ENCODE data around the gene FBXW11.
"Not testable (repeated sequence)": the region's sequence is repeated elsewhere in the genome, so short reads cannot be mapped to it uniquely, and the experiment has no call there.

FBXW11 gene

GRCh38 chr5:171908638-171909037, 97.8 kb downstream of the FBXW11 start:
- DNase-seq (ENCODE audit: low read depth): no peak

DNA sequence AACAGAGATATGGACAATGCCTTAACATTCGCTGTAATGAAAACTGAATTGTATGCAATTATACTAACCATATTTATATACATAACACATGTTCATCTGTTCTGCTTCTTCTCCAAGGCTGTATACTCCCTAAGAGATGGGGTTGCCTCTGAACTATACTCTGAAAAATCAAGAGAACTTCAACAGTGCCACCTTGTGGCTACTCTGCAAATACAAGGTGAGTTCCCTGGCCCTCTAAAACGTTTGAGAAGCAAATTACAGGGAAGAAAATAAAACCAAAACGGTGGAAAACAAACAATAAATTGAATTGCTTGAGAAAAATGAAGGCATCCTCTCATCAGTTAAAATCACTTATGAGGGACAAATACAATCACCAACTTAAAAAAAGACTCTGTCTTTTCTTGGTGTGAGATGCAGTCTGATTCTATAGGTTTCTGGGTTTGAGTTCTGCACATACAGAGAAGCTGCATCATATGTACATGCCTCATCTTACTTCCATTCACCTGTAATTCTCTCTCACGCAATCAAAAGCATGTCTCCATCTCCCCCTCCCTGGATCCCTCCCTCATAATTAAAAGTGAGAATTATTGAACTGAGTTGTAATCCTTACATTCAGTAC, 98.6 kb downstream of the FBXW11 start:
- DNase-seq (ENCODE audit: low read depth): peak; percentile 16

DNA sequence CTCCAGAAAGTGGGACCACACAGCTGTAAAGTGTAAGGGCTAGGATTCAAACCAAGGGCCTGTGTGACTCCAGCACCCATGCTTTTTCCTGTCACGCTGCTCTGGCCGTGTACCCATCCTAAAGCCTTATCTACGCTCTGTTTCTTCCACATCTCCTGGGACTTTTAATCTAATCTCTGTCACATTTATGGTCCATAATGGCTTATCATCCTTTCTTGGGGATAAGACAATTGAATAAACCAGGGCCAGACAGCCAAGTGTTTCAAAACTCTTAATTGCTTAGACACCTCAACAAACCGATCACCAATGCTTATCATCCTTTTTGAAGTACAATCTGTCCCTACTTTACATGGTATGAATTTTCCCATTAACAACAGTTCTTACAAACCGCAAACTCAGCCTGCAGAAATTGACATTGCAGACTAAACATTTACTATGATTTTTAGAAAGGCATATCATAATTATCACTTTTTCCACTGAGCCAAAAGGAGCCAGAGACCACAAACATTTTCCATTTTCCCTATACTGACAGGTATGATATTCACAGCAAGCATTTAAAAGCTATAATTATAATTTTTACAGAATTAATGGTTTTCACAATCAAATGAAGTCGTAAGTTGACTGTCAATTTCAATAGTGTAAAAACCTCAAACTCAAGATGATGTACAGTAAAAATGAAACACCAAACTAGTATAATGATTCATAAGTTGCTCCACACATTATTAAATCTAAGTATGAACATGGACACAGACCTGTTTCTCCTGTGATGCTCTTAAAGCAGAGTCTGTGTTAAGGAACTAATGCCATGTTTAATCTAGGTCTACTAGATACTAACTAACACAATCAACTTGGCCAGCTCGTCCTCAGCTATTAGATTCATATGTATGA, 99.5 kb downstream of the FBXW11 start:
- DNase-seq (ENCODE audit: low read depth): no peak

GRCh38 chr5:171906066-171906570, 100.3 kb downstream of the FBXW11 start:
- DNase-seq (ENCODE audit: low read depth): no peak

- DNase-seq (ENCODE audit: low read depth): no peak
Observed at GRCh38 chr5:171904886-171905285, 101.6 kb downstream of the FBXW11 start.

DNA sequence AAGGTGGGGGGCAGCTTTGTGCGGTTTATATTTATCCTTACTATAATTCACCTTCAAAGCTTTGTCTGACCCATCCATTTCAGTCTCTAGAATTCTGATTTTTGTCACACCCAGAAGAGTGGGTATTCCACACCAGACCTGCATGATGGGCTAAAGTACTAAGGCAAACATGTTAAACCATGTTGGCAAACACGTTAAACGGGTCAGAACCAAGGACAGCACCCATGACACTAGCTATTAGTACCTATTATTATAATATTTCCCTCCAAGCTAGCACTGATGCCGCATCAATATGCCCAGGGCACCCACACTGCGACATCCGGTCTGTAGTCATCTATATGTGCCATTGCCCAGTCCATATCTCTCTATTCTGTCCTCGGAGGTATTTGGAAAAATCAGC, 104.7 kb downstream of the FBXW11 start:
- no peak for DNase-seq (ENCODE audit: low read depth)

DNA sequence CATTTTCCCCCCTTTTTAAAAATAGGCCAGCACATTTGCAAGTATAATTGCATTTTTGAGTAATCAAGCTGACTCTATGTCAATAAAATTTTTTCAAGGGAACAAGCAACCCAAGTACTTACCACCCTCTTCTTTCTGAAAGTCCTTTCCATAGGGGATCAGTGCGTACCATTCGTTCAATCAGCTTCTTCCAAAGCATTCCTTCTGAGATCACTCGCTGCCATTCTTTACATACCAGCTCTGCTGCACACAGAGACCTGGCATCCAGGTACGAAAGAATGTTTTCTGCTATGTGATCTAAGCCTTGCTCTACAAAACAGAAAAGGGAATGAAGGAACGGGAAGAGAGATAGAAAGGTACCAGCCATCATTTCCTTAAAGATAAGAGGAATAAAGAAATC, 106.6 kb downstream of the FBXW11 start:
- no peak for DNase-seq (ENCODE audit: low read depth)

DNA sequence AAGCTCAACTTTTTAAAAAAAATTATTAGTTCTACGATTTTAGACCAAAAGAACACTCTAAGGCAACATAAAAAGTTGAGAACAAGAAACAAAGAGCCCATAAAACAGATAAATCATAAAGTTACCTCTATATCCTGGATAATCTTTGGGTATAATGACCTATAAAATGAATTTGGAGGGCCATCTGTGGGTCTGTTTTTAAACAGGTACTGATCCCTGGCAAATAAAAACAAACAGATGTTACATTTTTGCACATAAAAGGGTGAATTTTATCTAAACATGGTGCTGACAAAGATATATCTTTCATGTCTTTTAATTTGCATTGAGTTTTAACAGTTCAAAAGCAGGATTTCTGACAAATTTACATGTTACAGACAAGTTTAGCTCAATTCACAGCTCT, 107.6 kb downstream of the FBXW11 start:
- DNase-seq (ENCODE audit: low read depth): no peak

GRCh38 chr5:171898386-171898785, 108.1 kb downstream of the FBXW11 start:
- DNase-seq (ENCODE audit: low read depth): no peak

DNA sequence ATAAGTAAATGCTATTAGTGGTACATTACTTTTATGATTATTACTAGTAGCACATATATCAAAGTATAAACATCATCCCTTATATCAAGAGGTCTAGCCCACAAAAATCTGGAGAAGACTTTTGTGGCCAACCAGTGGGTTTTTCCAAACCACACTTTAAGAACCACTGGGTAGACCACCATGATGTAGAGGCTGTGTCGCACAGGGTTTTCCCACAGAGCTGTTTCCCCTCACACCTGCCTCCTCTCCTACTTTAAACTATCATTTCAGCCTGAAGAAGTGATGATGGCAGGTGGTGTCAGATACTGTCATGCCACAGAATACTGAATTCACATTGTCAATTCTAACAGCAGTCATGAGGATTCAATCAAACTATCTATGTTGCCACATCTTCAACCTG, 109.2 kb downstream of the FBXW11 start:
- no peak for DNase-seq (ENCODE audit: low read depth)

- DNase-seq (ENCODE audit: low read depth): no peak
Observed at GRCh38 chr5:171895081-171895480, 111.4 kb downstream of the FBXW11 start.

DNA sequence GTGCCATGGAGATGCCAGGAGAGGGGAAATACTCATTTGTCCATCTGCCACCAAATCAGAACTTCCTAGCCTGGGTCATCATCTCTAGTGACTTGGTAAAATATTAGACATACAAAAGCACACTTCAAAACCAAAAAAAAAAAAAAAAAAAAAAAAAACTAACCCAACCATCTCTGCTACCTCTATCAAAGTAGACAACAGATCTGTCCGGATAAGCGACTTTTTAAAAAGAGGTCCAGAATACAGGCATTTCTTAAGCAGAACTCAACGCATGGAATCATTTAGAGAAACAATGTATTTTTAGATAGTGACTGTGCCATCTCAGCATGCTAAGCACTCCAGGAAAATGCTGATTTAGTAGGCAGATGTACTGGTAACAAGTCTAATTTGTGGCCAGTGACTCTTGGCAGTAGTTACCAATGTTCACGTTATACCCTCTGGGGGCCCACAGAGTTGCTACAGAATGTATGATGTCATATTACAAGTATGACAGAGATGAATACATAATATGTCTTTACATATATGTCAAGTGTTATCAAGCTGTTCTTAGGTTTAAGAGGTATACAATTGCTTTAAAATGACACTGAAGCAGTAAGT, 113.0 kb downstream of the FBXW11 start:
- peak; percentile 77 for DNase-seq (ENCODE audit: low read depth)

DNA sequence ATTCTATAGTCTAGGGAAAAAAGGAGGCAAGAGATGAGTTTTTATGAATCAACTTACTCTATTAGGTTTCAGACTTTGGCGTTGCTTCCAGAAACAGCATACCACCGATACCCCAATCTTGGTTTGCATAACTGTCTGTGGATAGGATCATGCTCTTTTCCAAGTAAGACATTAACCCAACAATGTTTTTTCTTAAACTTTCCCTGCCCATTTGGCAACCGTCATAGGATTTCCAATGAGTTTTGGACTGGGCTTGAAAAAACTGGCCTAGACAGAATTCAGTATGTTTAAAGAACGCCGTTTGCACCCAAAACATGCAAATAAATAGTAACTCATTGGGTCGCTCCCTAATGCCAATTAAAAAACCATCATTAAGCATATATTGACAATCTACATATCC, 114.8 kb downstream of the FBXW11 start:
- no peak for DNase-seq (ENCODE audit: low read depth)

- DNase-seq (ENCODE audit: low read depth): no peak
Observed at GRCh38 chr5:171891150-171891549, 115.3 kb downstream of the FBXW11 start.

- DNase-seq (ENCODE audit: low read depth): no peak
Observed at GRCh38 chr5:171888051-171888481, 118.4 kb downstream of the FBXW11 start.

- DNase-seq (ENCODE audit: low read depth): not testable (repeated sequence)
Observed at GRCh38 chr5:171886037-171886436, 120.4 kb downstream of the FBXW11 start.

DNA sequence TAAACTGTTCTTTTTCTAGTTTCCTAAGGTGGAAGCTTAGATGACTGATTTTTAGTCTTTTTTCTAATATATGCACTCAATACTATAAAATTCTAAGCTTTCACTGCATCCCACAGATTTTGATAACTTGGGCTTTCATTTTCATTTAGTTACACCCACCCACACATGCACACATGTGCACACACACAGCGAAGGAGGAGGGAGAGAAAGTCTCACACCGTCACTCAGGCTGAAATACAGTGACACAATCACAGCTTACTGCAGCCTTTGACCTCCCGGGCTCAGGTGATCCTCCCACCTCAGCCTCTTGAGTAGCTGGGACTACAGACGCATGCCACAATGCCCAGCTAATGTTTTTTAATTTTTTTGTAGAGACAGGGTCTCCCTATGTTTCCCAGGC, 124.3 kb downstream of the FBXW11 start:
- DNase-seq (ENCODE audit: low read depth): no peak

- DNase-seq (ENCODE audit: low read depth): peak; percentile 49
Observed at GRCh38 chr5:171874234-171874633, 132.2 kb downstream of the FBXW11 start.

DNA sequence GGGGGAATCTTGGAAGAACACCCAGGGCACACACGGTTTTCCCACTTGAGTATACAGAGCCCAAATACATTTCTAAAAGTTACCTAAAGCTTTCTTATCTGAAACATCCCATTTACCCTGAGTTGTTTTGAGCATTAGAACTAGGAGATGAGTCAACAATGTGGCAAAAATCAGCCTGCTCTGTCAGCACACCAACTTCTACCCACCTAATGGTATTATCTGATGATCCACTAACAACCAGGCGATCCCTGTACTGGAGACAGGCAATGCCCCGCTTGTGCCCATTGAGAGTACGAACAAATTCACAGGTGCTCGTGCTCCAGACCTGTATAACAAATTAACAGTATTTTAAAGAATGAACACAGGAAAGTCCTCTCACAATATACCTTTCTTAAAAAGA, 133.8 kb downstream of the FBXW11 start:
- no peak for DNase-seq (ENCODE audit: low read depth)

DNA sequence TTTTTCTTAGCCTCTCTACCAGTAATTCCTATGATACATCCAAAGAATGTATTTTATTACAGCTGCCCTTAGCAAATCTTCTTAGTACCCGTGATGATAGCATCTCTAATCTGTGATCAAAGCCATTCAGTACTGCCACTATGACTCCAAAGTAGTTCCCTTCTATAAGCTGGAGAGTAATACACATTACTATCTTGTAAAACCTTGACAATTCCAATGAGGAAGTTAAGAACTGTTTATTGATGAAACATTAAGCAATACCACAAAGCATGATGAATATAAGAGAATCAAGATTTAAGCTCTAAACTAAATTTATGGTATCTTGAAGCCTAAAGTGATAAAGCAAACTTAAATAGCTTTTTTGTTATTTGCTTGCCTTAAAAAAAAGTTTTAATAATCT, 134.7 kb downstream of the FBXW11 start:
- DNase-seq (ENCODE audit: low read depth): no peak

- DNase-seq (ENCODE audit: low read depth): no peak
Observed at GRCh38 chr5:171869956-171870355, 136.5 kb downstream of the FBXW11 start.

GRCh38 chr5:171868236-171868635, 138.2 kb downstream of the FBXW11 start:
- DNase-seq (ENCODE audit: low read depth): no peak

GRCh38 chr5:171867786-171868185, 138.7 kb downstream of the FBXW11 start:
- DNase-seq (ENCODE audit: low read depth): no peak
